Putamen (tissue), 1 donor: ENCODE measurements around the gene RLN1.
"Not testable (repeated sequence)": the region's sequence is repeated elsewhere in the genome, so short reads cannot be mapped to it uniquely, and the experiment has no call there.

Experiments used
- DNase-seq: peaks from one replicate; pipeline ENCODE4 v3.0.0-alpha.2; 2016; ENCODE audit warnings: low spot score

The RLN1 gene

GRCh38 chr9:5321601-5322000, 18.1 kb downstream of the RLN1 start:
- not testable (repeated sequence) for DNase-seq

DNA sequence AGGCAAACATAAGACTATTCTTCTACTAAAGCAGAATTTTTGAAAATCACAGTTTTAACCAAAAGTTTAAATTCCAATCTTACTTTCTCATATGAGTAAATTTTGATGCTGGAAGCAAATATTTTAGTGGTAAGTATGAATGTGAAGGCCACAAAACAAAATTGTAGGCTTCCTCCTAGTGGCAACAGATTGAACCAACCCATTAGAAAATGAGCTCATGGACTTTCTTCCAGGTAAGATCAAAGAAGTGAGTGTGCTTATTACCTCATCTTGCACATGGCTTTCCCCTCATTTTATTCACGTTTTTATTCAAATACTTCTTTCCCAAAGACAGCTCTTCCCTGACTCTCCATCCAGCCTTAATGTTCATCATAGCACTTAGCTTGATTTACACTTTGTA, 18.6 kb downstream of the RLN1 start:
- DNase-seq, result no peak

- DNase-seq, result not testable (repeated sequence)
Observed at GRCh38 chr9:5316406-5316805, 23.3 kb downstream of the RLN1 start.

DNA sequence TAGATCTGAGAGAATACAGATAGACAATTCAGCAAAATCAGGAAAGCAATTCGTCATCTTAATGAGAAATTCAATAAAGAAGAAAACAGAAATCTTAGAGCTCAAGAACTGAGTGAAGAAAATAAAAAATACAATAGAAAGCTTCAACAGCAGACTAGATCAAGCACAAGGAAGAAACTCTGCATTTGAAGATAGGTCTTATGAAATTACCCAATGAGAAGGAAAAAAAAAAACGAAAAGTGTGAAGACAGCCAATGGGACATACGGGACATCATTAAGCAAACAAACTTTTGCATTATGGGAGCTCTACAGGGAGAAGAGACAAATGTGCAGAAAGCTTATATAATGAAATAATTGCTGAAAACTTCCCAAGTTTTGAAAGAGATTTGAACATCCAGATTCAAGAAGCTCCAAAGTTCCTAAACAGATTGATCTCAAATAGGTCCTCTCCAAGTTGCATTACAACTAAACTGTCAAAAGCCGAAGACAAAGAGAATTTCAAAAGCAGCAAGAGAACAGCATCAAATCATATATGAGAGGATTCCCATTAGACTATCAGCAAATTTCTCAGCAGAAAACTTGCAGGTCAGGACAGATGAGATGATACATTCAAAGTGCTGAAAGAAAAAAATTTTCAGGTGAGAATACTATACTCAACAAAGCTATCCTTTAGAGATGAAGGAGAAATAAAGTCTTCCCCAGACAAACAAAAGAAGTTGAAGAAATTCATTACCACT, 24.3 kb downstream of the RLN1 start:
- no peak for DNase-seq

GRCh38 chr9:5310851-5311250, 28.8 kb downstream of the RLN1 start:
- no peak for DNase-seq

DNA sequence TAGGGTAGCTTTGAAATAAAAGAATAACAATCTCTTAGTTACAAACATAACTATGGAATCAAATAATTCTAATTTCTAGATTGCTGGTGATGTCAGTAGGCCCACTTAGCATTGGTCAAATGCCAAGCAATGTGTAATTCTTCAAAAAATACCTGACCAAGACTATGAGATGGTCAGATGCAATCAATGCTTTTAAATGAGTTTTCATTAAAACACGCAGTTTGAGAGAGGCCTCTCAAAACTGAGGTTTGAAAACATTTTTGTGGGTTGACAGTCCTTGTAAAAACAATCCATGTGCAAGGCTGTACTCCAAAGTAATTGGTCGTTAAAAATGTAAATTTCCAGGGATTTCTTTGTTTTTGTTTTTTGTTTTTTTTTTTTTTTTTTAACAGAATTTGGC, 33.9 kb downstream of the RLN1 start:
- DNase-seq, result no peak

GRCh38 chr9:5303840-5304795, 35.6 kb downstream of the RLN1 start, which contains the start of gene RLN2:
Gene RLN2 (minus strand): TSS chr9:5304716. CDS start chr9:5304580, 136 bp downstream.
- not testable (repeated sequence) for DNase-seq

DNA sequence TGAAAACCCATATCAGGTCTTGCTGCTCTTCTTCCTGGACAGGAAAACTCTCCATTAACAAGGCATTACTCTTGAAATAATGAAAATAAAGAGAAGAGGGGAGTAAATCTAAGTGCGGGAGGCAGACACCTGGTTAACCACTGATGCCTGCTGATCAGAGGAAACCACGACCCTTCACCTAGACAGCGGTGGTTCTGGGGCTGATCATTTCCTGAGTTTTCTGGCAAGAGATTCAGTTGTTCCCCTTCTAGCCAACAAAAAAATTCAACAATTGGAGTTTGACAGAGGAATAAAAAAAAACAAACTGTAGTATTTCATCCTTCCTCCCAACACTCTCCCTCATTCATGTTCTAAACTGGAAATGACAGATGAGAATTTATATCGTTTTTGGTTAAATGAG, 38.1 kb downstream of the RLN1 start:
- no peak for DNase-seq

DNA sequence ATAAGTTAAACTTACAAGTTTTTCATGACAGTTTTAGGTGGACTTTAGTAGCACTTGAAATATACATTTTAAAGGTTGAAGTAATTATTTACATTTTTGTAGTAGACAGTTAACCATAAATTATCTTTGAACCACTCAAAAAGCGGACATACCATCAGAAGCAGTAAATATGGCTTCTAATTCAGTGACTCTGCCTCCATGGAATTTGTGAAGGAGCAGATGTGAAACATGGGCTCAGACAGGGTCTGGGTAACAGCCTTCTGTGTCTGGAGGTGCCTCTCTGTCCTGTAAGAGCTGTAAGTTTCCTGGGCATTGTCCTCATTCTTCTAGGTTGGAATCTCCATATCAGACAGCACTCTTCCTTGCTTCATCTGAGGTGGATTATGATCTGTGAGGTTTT, 47.5 kb downstream of the RLN1 start:
- no peak for DNase-seq

DNA sequence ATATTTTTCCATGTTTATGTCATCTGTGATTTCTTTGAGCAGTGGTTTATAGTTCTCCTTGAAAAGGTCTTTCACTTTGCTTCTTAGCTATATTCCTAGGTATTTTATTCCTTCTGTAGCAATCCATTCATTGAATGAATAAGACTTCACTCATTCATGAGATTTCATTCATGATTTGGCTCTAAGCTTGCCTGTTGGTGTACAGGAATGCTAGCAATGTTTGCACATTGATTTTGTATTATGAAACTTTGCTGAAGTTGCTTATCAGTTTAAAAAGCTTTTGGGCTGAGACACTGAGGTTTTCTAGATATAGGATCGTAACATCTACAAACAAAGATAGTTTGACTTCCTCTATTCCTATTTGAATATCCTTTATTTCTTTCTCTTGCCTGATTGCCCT, 51.1 kb downstream of the RLN1 start:
- DNase-seq, result no peak

GRCh38 chr9:5286262-5286661, 53.4 kb downstream of the RLN1 start:
- no peak for DNase-seq
